Keratinocyte (primary cell): Measurements from ENCODE around the gene KDM6B. TPM values are rescaled to one million over a fixed set of nuclear protein-coding genes. Genes with fewer than 3 reads are reported as not detected.
A peak's percentile ranks its signal among the peaks of the same experiment; 100 is the strongest.

Experiments
- DNase-seq: peaks from one replicate; pipeline ENCODE4 v3.0.0-alpha.2; 2011; ENCODE audit warnings: low read depth, missing footprints, low spot score
- FAIRE-seq: peaks from 2 replicates; lab custom pipeline; 2011; peaks lifted over from hg19 to GRCh38; lab: Jason Lieb, UNC
- H2AFZ ChIP-seq: 2 replicates; pipeline ENCODE4 v1.6.0; 2012; ENCODE audit warnings: low read length, control low read depth, inconsistent platforms; ENCODE audit not compliant: control insufficient read depth
- H3K27ac ChIP-seq: 2 replicates; pipeline ENCODE4 v1.5.1; 2011; ENCODE audit warnings: low read length; ENCODE audit not compliant: control insufficient read depth, insufficient read depth
- H3K27me3 ChIP-seq: 3 replicates; pipeline ENCODE4 v1.6.0; 2011; ENCODE audit warnings: low read length; ENCODE audit not compliant: control insufficient read depth, insufficient read depth; ENCODE audit errors: extremely low read depth
- H3K36me3 ChIP-seq, 2 experiments: 2 replicates in 1 of 2; 3 replicates in 1 of 2; pipeline ENCODE4 v1.5.1; 2011; ENCODE audit warnings: low read length in 2 of 2, mild to moderate bottlenecking in 1 of 2; ENCODE audit not compliant: control insufficient read depth in 2 of 2, insufficient read depth in 2 of 2; ENCODE audit errors: extremely low read depth in 1 of 2
- H3K4me1 ChIP-seq: 3 replicates; pipeline ENCODE4 v1.5.1; 2011; ENCODE audit warnings: low read length; ENCODE audit not compliant: control insufficient read depth, insufficient read depth; ENCODE audit errors: extremely low read depth
- H3K4me2 ChIP-seq: 3 replicates; pipeline ENCODE4 v1.6.0; 2011; ENCODE audit warnings: low read depth, low read length; ENCODE audit not compliant: control insufficient read depth, insufficient read depth; ENCODE audit errors: extremely low read depth
- H3K4me3 ChIP-seq, 3 experiments: fragments of 200-600 bp in 1 of 3; sonication (generic) in 1 of 3; 2 replicates in 2 of 3; 3 replicates in 1 of 3; pipeline ENCODE4 v1.5.1; 2011 to 2016; ENCODE audit warnings: low read length in 3 of 3, mild to moderate bottlenecking in 3 of 3, control low read depth in 2 of 3, inconsistent platforms in 1 of 3, low read depth in 1 of 3, mixed read lengths in 1 of 3, mixed run types in 1 of 3, moderate library complexity in 1 of 3; ENCODE audit not compliant: control insufficient read depth in 2 of 3, insufficient read depth in 2 of 3; ENCODE audit errors: extremely low read depth in 1 of 3
- H3K79me2 ChIP-seq: 2 replicates; pipeline ENCODE4 v1.6.0; 2012; ENCODE audit warnings: low read length; ENCODE audit not compliant: control insufficient read depth, insufficient read depth
- H3K9ac ChIP-seq: 3 replicates; pipeline ENCODE4 v1.6.0; 2011; ENCODE audit warnings: low read length; ENCODE audit not compliant: control insufficient read depth, insufficient read depth; ENCODE audit errors: extremely low read depth
- H3K9me1 ChIP-seq: 3 replicates; pipeline ENCODE4 v1.6.0; 2011; ENCODE audit warnings: low read length; ENCODE audit not compliant: control insufficient read depth, insufficient read depth; ENCODE audit errors: extremely low read depth
- H3K9me3 ChIP-seq: 2 replicates; pipeline ENCODE4 v1.5.1; 2012; ENCODE audit warnings: low read depth, low read length; ENCODE audit not compliant: control insufficient read depth
- H4K20me1 ChIP-seq: 3 replicates; pipeline ENCODE4 v1.6.0; 2011; ENCODE audit warnings: low read length; ENCODE audit not compliant: control insufficient read depth, insufficient read depth; ENCODE audit errors: extremely low read depth
- EZH2 ChIP-seq: IDR thresholded peaks from one replicate; pipeline ENCODE4 v1.6.1; 2012; ENCODE audit warnings: inconsistent platforms, mild to moderate bottlenecking, low read length, moderate library complexity
- dilution Hi-C: fragments of 300-500 bp; cut with MboI; formaldehyde crosslinking; loops from one replicate; pipeline ENCODE4 v1.7.0; 2020; ENCODE audit warnings: low sequenced_read_pairs; ENCODE audit not compliant: extremely low pct_ligation_motif_present
- polyA minus RNA-seq, 3 experiments: library from RNA; depleted of rRNA, polyadenylated mRNA; stranded (reverse); fragments of >200 nt; gene quantifications; 1 replicate in 1 of 3; 2 replicates in 1 of 3; 3 replicates in 1 of 3; pipeline ENCODE4 v1.2.3, GENCODE V29; 2011
- polyA plus RNA-seq, 5 experiments: library from polyadenylated mRNA; depleted of rRNA in 3 of 5; stranded (reverse) in 3 of 5; stranded (forward) in 1 of 5; unstranded in 1 of 5; fragments of >200 nt; gene quantifications; 1 replicate in 1 of 5; 2 replicates in 3 of 5; 3 replicates in 1 of 5; pipeline versions ENCODE4 v1.2.1 to v1.2.3, GENCODE V29; 2011 to 2012; ENCODE audit warnings: missing spikeins in 2 of 5, low read depth in 1 of 5, low replicate concordance in 1 of 5
- TF ChIP-seq, protein P1 (sequence below), 3 experiments: IDR thresholded peaks in 1 of 3; conservative IDR thresholded peaks in 1 of 3; optimal IDR thresholded peaks in 1 of 3; 2 replicates in 2 of 3; 3 replicates in 1 of 3; pipeline versions ENCODE3 to v1.5.1; 2011; ENCODE audit warnings: low read length in 3 of 3, mild to moderate bottlenecking in 3 of 3, moderate library complexity in 2 of 3, control low read depth in 1 of 3, inconsistent platforms in 1 of 3; ENCODE audit not compliant: insufficient read depth in 2 of 3; ENCODE audit errors: extremely low read depth in 1 of 3

Gene KDM6B, protein sequence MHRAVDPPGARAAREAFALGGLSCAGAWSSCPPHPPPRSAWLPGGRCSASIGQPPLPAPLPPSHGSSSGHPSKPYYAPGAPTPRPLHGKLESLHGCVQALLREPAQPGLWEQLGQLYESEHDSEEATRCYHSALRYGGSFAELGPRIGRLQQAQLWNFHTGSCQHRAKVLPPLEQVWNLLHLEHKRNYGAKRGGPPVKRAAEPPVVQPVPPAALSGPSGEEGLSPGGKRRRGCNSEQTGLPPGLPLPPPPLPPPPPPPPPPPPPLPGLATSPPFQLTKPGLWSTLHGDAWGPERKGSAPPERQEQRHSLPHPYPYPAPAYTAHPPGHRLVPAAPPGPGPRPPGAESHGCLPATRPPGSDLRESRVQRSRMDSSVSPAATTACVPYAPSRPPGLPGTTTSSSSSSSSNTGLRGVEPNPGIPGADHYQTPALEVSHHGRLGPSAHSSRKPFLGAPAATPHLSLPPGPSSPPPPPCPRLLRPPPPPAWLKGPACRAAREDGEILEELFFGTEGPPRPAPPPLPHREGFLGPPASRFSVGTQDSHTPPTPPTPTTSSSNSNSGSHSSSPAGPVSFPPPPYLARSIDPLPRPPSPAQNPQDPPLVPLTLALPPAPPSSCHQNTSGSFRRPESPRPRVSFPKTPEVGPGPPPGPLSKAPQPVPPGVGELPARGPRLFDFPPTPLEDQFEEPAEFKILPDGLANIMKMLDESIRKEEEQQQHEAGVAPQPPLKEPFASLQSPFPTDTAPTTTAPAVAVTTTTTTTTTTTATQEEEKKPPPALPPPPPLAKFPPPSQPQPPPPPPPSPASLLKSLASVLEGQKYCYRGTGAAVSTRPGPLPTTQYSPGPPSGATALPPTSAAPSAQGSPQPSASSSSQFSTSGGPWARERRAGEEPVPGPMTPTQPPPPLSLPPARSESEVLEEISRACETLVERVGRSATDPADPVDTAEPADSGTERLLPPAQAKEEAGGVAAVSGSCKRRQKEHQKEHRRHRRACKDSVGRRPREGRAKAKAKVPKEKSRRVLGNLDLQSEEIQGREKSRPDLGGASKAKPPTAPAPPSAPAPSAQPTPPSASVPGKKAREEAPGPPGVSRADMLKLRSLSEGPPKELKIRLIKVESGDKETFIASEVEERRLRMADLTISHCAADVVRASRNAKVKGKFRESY (N-terminal part only)
- 1.0 to 1.6 TPM (median 1.4 TPM) in 3 replicates for polyA plus RNA-seq
- polyA plus RNA-seq (2011; ENCODE audit: low read depth) = 8.2 TPM
- 1.0 and 1.6 TPM in 2 replicates for polyA plus RNA-seq (2011; cell fraction: cytosol; rRNA removed)
- polyA plus RNA-seq (2011; cell fraction: nucleus; rRNA removed) = 11.7 and 18.0 TPM in 2 replicates
- polyA plus RNA-seq (2012; ENCODE audit: low replicate concordance) = 9.1 and 12.5 TPM in 2 replicates
- polyA minus RNA-seq = 2.3 to 8.4 TPM (median 5.9 TPM) in 3 replicates
- polyA minus RNA-seq (2011; cell fraction: cytosol; rRNA and poly(A)+ RNA removed) = 4.0 TPM
- 18.1 and 23.6 TPM in 2 replicates for polyA minus RNA-seq (2011; cell fraction: nucleus; rRNA and poly(A)+ RNA removed)

DNA sequence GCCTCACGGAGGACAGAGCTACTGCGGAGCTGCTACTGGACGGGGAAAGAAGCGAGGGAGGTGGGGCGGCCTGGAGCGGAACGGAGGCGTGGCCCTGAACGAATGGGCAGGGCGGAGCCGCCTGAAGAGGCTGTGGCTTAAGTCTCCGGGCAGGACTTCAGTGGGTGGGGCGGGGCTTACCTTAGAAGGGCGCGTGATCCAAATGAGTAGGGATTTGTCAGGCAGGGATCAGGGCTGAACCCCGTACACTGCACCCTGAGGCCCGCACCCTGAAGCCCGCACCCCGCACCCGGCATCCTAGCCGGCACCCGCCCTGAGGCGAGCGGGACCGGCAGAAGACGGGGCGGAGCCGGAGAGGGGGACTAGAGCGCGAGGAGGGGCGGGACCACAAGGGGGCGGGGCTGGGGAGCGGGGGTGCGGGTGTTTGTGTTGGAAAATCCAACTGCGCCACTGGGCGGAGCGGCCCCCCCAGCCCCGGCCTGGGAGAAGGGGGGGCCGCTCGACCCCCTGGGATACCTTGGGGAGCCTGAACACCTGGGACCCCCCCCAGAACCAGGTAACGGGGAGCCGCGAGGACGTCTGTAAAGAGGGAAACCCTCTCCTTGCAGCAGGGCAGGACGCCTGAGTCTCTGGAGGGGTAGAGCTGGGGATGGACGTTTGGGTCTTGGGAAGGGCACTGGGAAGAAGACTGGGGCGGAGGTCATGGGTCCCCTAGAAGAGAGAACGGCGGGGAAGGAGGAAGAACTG lies at the start of gene KDM6B:
Gene KDM6B, plus strand, starts transcription at position 423 of the 747 bp plus-strand sequence. CDS start 11,338 bp downstream, outside the sequence.
- FAIRE-seq = peak; percentile 96

More for the DNA sequence above, at the start of gene KDM6B:
- Histone ChIP-seq H3K9me1 (no peaks in the 10 kb centered on the region), H2AFZ (peak within 1 kb of the TSS; percentile 83), H3K79me2 (peaks cover 6% of the 10 kb centered on the region), H3K4me1 (peaks cover 23% of the 10 kb centered on the region), H3K4me3 (peak within 1 kb of the TSS; percentile 67 to 85 (median 79)), H3K27ac (peak within 1 kb of the TSS; percentile 95), H4K20me1 (no peaks in the 10 kb centered on the region), H3K9me3 (no peaks in the 10 kb centered on the region), H3K4me2 (peak within 1 kb of the TSS; percentile 97), H3K27me3 (no peaks in the 10 kb centered on the region), H3K9ac (peak within 1 kb of the TSS; percentile 97), H3K36me3 (no peaks in the 10 kb centered on the region)
- DNase-seq = no peak
- dilution Hi-C loops = no loop called here
- TF ChIP-seq, protein P1, sequence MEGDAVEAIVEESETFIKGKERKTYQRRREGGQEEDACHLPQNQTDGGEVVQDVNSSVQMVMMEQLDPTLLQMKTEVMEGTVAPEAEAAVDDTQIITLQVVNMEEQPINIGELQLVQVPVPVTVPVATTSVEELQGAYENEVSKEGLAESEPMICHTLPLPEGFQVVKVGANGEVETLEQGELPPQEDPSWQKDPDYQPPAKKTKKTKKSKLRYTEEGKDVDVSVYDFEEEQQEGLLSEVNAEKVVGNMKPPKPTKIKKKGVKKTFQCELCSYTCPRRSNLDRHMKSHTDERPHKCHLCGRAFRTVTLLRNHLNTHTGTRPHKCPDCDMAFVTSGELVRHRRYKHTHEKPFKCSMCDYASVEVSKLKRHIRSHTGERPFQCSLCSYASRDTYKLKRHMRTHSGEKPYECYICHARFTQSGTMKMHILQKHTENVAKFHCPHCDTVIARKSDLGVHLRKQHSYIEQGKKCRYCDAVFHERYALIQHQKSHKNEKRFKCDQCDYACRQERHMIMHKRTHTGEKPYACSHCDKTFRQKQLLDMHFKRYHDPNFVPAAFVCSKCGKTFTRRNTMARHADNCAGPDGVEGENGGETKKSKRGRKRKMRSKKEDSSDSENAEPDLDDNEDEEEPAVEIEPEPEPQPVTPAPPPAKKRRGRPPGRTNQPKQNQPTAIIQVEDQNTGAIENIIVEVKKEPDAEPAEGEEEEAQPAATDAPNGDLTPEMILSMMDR (optimal IDR thresholded peaks at IDR 0.05 in 1 of 3, IDR thresholded peaks at IDR 0.05 in 1 of 3, conservative IDR thresholded peaks at IDR 0.05 in 1 of 3; ENCODE audit: extremely low read depth in 1 of 3, insufficient read depth in 2 of 3, low read length in 3 of 3) = peak in 1 of 3 experiments; percentile 4
- TF ChIP-seq EZH2 = no peak
